Upper lobe of left lung (tissue), 6 donors: ENCODE data around the gene SIL1. TPM values are rescaled to one million over a fixed set of nuclear protein-coding genes. Genes with fewer than 3 reads are reported as not detected.
"Not testable (repeated sequence)": the region's sequence is repeated elsewhere in the genome, so short reads cannot be mapped to it uniquely, and the experiment has no call there.

Experiments
- ATAC-seq, 2 donors: fragments of 200-7000 bp; cut with Tn5 transposase; one replicate each; pipeline ENCODE4 v1.9.1; 2022; ENCODE audit warnings: mild to moderate bottlenecking in 2 of 2, moderate library complexity in 2 of 2; ENCODE audit not compliant: low FRiP score in 2 of 2
- DNase-seq, 2 donors: peaks; one replicate each; pipeline ENCODE4 v3.0.0-alpha.2; 2019 to 2020
- H3K27ac ChIP-seq, 4 donors: fragments of 200-600 bp; sonication (generic); one replicate each; pipeline ENCODE4 v1.5.1; 2016 to 2019
- H3K27me3 ChIP-seq, 4 donors: fragments of 200-600 bp; sonication (generic); one replicate each; pipeline ENCODE4 v1.5.1; 2017 to 2019
- H3K36me3 ChIP-seq, 4 donors: fragments of 200-600 bp; sonication (generic); one replicate each; pipeline ENCODE4 v1.5.1; 2016 to 2019
- H3K4me1 ChIP-seq, 4 donors: fragments of 200-600 bp; sonication (generic); one replicate each; pipeline ENCODE4 v1.5.1; 2018 to 2019
- H3K4me3 ChIP-seq, 4 donors: fragments of 200-600 bp; sonication (generic); one replicate each; pipeline ENCODE4 v1.5.1; 2017 to 2019; ENCODE audit warnings: mild to moderate bottlenecking in 2 of 4, moderate library complexity in 1 of 4
- H3K9me3 ChIP-seq, 4 donors: fragments of 200-600 bp; sonication (generic); one replicate each; pipeline ENCODE4 v1.5.1; 2018 to 2019
- EP300 ChIP-seq, 4 donors: sonication (generic); formaldehyde crosslinking; IDR thresholded peaks; one replicate each; pipeline ENCODE4 v1.5.1; 2017; ENCODE audit warnings: antibody characterized with exemption in 4 of 4, control low read depth in 2 of 4
- POLR2A ChIP-seq, 4 donors: fragments of 450-650 bp; IDR thresholded peaks; one replicate each; pipeline ENCODE4 v1.5.1; 2016 to 2017; ENCODE audit warnings: antibody characterized with exemption in 4 of 4, mild to moderate bottlenecking in 2 of 4
- POLR2AphosphoS5 ChIP-seq, 2 donors: sonication (generic); formaldehyde crosslinking; IDR thresholded peaks; one replicate each; pipeline ENCODE4 v1.5.1; 2017; ENCODE audit warnings: antibody characterized with exemption in 2 of 2
- WGBS, 2 donors: methylation state at CpG; one replicate each; pipeline ENCODE4 v1.1.5; 2017 to 2018; 5-methylcytosine and 5-hydroxymethylcytosine counted together
- total RNA-seq, 6 donors: library from RNA; depleted of rRNA in 4 of 6; stranded (reverse); fragments of >200 nt in 4 of 6; gene quantifications; one replicate each; pipeline versions ENCODE4 v1.1.0 to v1.2.1, GENCODE V29; 2016 to 2021
- TF ChIP-seq, protein P1 (sequence below), 6 experiments: fragments of 450-650 bp in 4 of 6; fragments of 200-600 bp in 2 of 6; sonication (generic) in 2 of 6; IDR thresholded peaks; one replicate each; pipeline ENCODE4 v1.5.1; 2016 to 2019; ENCODE audit warnings: antibody characterized with exemption in 6 of 6
- donor health status: DM: no; HTN: no; CAD: no; lungs with moderate emphysema.
- donor health status: DM: no; HTN: yes; CAD: no; lungs with severe emphysema.

Gene SIL1
- total RNA-seq, 6 donors from 2014 or later: 30.2 to 83.8 (median 51.2) TPM

DNA sequence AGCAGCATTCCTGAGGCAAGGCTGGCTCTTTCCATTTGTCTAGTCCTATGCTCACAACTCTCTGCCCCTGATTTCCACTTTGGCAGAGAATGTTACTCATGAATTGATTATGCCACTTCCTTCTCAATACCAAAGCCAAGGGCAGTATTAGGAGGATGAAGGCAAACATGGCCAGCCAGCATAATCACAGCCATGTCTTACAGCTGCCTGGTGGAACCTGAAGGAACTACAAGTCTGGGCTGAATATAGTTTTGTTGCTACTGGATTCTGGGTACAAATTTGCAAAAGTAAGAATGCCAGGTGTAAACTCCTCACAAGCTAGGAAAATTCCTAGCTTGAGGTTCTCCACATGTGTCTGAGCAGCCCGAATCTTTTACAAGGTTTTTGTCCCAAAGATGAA is 4.2 kb downstream of the SIL1 start:
- Histone ChIP-seq H3K27me3 (no peaks in the 10 kb centered on the region), H3K4me3 (no peak overlapping the region), H3K27ac (no peak overlapping the region), H3K9me3 (no peaks in the 10 kb centered on the region), H3K36me3 (no peaks in the 10 kb centered on the region), H3K4me1 (peaks cover 8 to 36% (median 25%) of the 10 kb centered on the region in 4 donors)
- 91 to 92% methylated on average over 1 of the region's 1 CpG for WGBS, 2 donors
- no peak for DNase-seq
- ATAC-seq: no peak
- TF ChIP-seq, protein P1, sequence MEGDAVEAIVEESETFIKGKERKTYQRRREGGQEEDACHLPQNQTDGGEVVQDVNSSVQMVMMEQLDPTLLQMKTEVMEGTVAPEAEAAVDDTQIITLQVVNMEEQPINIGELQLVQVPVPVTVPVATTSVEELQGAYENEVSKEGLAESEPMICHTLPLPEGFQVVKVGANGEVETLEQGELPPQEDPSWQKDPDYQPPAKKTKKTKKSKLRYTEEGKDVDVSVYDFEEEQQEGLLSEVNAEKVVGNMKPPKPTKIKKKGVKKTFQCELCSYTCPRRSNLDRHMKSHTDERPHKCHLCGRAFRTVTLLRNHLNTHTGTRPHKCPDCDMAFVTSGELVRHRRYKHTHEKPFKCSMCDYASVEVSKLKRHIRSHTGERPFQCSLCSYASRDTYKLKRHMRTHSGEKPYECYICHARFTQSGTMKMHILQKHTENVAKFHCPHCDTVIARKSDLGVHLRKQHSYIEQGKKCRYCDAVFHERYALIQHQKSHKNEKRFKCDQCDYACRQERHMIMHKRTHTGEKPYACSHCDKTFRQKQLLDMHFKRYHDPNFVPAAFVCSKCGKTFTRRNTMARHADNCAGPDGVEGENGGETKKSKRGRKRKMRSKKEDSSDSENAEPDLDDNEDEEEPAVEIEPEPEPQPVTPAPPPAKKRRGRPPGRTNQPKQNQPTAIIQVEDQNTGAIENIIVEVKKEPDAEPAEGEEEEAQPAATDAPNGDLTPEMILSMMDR (IDR thresholded peaks at IDR 0.05): peak in 5 of 6 experiments; percentile 17 to 34 (median 25)
- TF ChIP-seq POLR2A (IDR thresholded peaks at IDR 0.05): no peak

DNA sequence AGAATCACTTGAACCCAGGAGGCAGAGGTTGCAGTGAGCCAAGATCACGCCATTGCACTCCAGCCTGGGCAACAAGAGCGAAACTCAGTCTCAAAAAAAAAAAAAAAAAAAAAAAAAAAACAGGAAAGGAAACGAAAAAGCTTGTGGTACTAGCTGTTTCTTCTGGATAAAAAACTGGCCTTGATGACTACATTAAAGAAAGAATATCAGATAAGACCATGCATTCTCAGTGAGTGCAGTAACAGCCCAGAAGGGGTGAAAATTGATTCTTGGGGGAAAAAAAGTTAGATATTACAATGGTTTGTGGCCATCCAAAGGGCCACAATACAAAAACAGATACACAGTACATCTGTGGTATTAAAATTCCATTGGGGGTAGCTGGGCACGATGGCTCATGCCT is 5.3 kb downstream of the SIL1 start:
- H3K9me3 ChIP-seq, H3K27ac ChIP-seq, DNase-seq, H3K27me3 ChIP-seq, ATAC-seq, H3K36me3 ChIP-seq, H3K4me3 ChIP-seq: not testable (repeated sequence)
- WGBS, 2 donors: 69 to 76% methylated on average over 4 of the region's 4 CpGs
- peaks cover 6 to 29% (median 20%) of the 10 kb centered on the region in 4 donors for H3K4me1 ChIP-seq

DNA sequence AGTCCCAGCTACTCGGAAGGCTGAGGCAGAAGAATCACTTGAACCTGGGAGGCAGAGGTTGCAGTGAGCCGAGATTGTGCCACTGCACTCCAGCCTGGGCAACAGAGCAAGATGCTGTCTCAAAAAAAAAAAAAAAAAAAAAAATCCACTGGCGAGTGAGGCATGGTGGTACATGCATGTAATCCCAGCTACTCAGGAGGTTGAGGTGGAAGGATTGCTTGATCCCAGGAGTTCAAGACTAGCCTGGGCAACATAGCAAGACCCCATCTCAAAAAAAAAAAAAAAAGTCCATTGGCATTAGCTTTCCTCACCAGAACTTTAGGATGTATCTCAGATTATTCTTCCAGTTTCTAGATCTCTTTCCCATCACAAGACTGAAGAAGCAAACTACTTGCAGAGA is 6.2 kb downstream of the SIL1 start:
- H3K27me3 ChIP-seq, H3K36me3 ChIP-seq, DNase-seq, H3K9me3 ChIP-seq, H3K27ac ChIP-seq, H3K4me3 ChIP-seq, ATAC-seq: not testable (repeated sequence)
- 97 to 100% methylated on average over 3 of the region's 3 CpGs for WGBS, 2 donors
- peaks cover 0 to 22% (median 14%) of the 10 kb centered on the region in 4 donors for H3K4me1 ChIP-seq

DNA sequence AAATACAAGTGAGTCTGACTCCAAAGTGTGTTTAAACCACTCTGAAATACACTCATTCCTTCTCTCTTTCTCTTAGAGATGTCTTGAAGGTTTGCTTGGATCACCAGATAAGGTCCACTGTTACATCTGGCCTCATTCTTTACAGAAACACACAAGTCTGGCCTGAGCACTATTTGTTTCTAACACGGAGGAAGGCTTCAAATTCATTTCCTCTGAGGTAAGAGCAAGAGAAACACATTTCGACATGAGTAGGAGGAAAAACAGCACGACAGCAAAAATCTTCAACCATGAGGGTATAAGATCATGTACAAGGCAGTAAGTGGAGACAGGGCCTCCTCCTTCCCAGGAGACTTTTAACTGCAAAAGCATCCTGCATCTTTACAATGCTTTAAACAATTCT is 8.0 kb downstream of the SIL1 start:
- 20 to 26% methylated on average over 3 of the region's 3 CpGs for WGBS, 2 donors
- no peak overlapping the region for H3K4me3 ChIP-seq
- no peaks in the 10 kb centered on the region for H3K9me3 ChIP-seq
- H3K27ac ChIP-seq: peak overlapping the region in 3 of 4 donors; percentile 1 to 52 (median 34)
- no peaks in the 10 kb centered on the region for H3K27me3 ChIP-seq
- peaks cover 0 to 16% (median 10%) of the 10 kb centered on the region in 4 donors for H3K4me1 ChIP-seq
- TF ChIP-seq, protein P1 (IDR thresholded peaks at IDR 0.05): no peak
- TF ChIP-seq POLR2AphosphoS5 (IDR thresholded peaks at IDR 0.05) (no peak), POLR2A (IDR thresholded peaks at IDR 0.05) (no peak), EP300 (IDR thresholded peaks at IDR 0.05) (no peak)
- peak in 1 of 2 donors; percentile 56 for ATAC-seq
- DNase-seq: no peak
- no peaks in the 10 kb centered on the region for H3K36me3 ChIP-seq

DNA sequence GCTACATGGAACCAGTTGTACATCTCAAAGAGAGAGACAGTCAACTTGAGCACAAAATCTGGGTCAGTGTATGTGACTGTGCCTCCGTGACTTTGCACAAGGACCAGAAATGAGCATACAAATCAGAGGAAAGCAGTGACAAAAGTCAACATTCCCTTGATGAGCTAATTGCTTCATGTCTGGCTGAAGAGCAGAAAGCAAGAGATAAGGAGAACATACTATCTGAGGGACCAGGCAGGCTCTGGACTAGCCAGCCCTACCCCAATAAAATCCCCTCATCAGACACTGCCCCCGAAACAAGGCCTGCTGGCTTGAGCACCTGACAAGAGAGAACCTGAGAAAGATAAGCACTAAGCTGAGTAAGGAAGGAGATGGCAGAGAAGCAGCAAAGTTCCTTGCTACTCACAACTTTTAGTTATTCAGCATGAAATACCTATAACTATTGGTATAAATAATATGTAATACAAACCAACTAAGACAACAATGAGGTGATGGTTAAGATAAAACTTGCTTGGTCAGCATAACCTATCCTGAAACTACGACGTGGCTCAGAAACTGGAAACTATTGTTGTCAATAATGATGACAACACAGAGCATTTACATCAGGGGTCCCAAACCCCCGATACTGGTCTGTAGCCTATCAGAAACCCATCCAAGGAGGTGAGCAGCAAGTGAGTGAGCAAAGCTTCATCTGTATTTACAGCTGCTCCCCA is 9.5 kb downstream of the SIL1 start:
- Histone ChIP-seq H3K4me3 (no peak overlapping the region), H3K36me3 (no peaks in the 10 kb centered on the region), H3K9me3 (no peaks in the 10 kb centered on the region), H3K27me3 (no peaks in the 10 kb centered on the region), H3K27ac (no peak overlapping the region), H3K4me1 (peaks cover 0 to 16% (median 10%) of the 10 kb centered on the region in 4 donors)
- TF ChIP-seq, protein P1 (IDR thresholded peaks at IDR 0.05): no peak
- TF ChIP-seq POLR2A (IDR thresholded peaks at IDR 0.05) (no peak), POLR2AphosphoS5 (IDR thresholded peaks at IDR 0.05) (no peak), EP300 (IDR thresholded peaks at IDR 0.05) (no peak)
- DNase-seq: no peak
- 80 to 84% methylated on average over 5 of the region's 5 CpGs for WGBS, 2 donors
- no peak for ATAC-seq

DNA sequence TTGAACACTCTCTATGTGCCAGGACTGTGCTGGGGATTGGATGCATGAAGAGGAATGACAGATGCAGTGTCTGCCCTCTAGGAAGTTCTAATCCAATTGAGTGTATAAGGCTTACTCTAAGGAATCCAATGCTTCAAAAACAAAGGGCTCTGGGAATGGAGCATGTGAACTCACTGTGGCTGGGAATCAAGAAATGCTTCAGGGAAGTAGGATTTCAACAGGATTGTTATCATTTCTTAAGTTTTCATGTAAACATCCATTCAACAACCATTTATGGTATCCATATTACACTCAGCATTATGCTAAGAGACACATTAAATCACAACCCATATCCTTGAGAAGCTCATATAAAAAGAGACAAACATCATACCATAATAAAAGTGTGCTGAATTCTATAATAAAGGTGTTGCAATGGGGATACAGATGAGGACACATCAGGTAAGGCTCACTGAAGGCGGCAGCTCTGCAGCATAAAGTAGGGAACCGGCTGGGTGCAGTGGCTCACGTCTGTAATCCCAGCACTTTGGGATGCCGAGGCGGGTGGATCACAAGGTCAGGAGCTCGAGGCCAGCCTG is 11.3 kb downstream of the SIL1 start:
- peaks cover 0 to 22% (median 16%) of the 10 kb centered on the region in 4 donors for H3K4me1 ChIP-seq
- no peak for DNase-seq
- H3K36me3 ChIP-seq: no peaks in the 10 kb centered on the region
- no peaks in the 10 kb centered on the region for H3K9me3 ChIP-seq
- no peak overlapping the region for H3K4me3 ChIP-seq
- 93 to 98% methylated on average over 6 of the region's 6 CpGs for WGBS, 2 donors
- ATAC-seq: no peak
- H3K27me3 ChIP-seq: no peaks in the 10 kb centered on the region
- TF ChIP-seq, protein P1 (IDR thresholded peaks at IDR 0.05): no peak
- TF ChIP-seq EP300 (IDR thresholded peaks at IDR 0.05): no peak
- TF ChIP-seq POLR2A (IDR thresholded peaks at IDR 0.05): no peak
- no peak for TF ChIP-seq POLR2AphosphoS5 (IDR thresholded peaks at IDR 0.05)
- H3K27ac ChIP-seq: no peak overlapping the region
